ENCODE results near the gene TMEM214.

TMEM214 gene

DNA sequence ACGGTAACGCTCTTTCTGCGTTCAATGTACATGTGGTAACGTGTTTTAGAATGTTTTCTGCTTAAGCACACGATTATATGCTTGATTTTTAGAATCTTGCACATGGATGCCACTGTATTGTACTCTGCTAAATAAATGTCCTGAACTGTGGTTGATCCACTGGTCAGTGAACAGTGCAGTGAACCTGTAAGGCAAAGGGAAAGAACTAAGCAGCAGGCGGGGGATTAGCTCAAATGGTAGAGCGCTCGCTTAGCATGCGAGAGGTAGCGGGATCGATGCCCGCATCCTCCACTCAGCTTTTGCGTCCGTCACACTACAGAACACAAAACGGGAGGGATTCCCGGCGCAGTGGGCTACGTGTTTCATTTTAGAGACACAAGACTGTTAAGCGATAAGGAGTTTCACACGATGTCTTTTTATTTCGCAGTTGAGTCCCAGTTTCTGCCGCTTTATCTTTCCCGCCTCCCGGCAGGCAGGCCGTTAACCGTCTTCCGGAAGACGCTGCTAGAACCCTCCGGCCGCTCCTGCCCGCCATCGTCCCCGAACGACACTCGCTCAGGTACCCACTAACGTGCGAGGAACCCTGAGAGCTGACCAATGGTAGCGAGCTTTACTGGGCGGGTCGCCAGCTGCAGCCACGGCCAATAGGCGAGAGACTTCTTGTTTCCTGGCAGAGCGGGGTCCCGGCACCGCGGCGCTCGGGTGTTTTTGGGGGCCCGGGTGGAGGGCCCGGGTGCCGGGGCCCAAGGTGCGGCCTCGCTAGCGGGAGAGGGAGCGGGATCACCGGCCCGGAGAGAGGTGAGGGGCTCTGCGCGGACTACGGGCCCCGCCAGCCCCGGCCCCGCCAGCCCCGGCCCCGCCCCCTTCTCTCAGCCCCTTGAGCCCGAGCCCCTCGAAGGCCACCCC lies 18.5 kb downstream of the TMEM214 start, which contains the start of gene AGBL5:
Gene AGBL5 (plus strand): TSS at position 673 of the 906 bp plus-strand sequence. CDS start 1,291 bp downstream, outside the sequence.
- H2BK120ac ChIP-seq (ENCODE audit: low read depth, low read length) = no peak within 1 kb of the TSS
- H3K9ac ChIP-seq (ENCODE audit: low read depth, low read length, poor library complexity) = peak within 1 kb of the TSS; percentile 95
- H2BK5ac ChIP-seq (ENCODE audit: low read length) = peak within 1 kb of the TSS; percentile 89
- H4K91ac ChIP-seq (ENCODE audit: low read depth, low read length, poor library complexity) = no peak within 1 kb of the TSS
- H2AK5ac ChIP-seq (ENCODE audit: low read depth, low read length) = peak within 1 kb of the TSS; percentile 67
- peaks cover 6% of the 10 kb centered on the region for H3K79me1 ChIP-seq (ENCODE audit: low read depth, low read length)
- H3K23ac ChIP-seq (ENCODE audit: low read depth, low read length, poor library complexity) = peak within 1 kb of the TSS; percentile 70
- peaks cover 5 to 7% of the 10 kb centered on the region in 2 donors for H3K4me1 ChIP-seq (ENCODE audit: control insufficient read depth in 2 of 2, insufficient read depth in 1 of 2, low read depth in 1 of 2, low read length in 2 of 2)
- no peak within 1 kb of the TSS for H2BK12ac ChIP-seq (ENCODE audit: low read length)
- H3K36me3 ChIP-seq (replicated peaks in 1 of 2; ENCODE audit: control insufficient read depth in 2 of 2, insufficient read depth in 2 of 2, low read length in 2 of 2) = peaks cover 31 to 36% of the 10 kb centered on the region in 2 donors
- peak; percentile 96 for DNase-seq (ENCODE audit: low spot score)
- H3K4ac ChIP-seq (ENCODE audit: low read length) = peak within 1 kb of the TSS; percentile 70
- H3K27me3 ChIP-seq (ENCODE audit: control insufficient read depth in 3 of 3, insufficient read depth in 3 of 3, low read depth in 1 of 3, low read length in 3 of 3) = no peaks in the 10 kb centered on the region
- no peak within 1 kb of the TSS for H4K8ac ChIP-seq (ENCODE audit: low read depth, low read length)
- H3K27ac ChIP-seq (replicated peaks; ENCODE audit: low read length) = peak within 1 kb of the TSS; percentile 86
- peak within 1 kb of the TSS; percentile 97 for H3K18ac ChIP-seq (ENCODE audit: low read length)
- H3K4me2 ChIP-seq (ENCODE audit: insufficient read depth, low read length, poor library complexity, severe bottlenecking) = peak within 1 kb of the TSS; percentile 80
- peak within 1 kb of the TSS; percentile 96 for H2AFZ ChIP-seq (ENCODE audit: low read length)
- H2BK15ac ChIP-seq (ENCODE audit: low read length) = peak within 1 kb of the TSS; percentile 22
- H3K14ac ChIP-seq (ENCODE audit: low read length) = no peak within 1 kb of the TSS
- peak within 1 kb of the TSS; percentile 82 to 95 for H3K4me3 ChIP-seq (ENCODE audit: low read length in 2 of 2)
- WGBS, 2 donors (ENCODE audit: extremely low coverage in 2 of 2, insufficient read length in 2 of 2, insufficient replicate concordance in 1 of 2) = no CpG with 5 or more reads among the region's 67 CpGs
- H3K9me3 ChIP-seq (replicated peaks in 1 of 2; ENCODE audit: control insufficient read depth in 2 of 2, insufficient read depth in 1 of 2, low read depth in 1 of 2, low read length in 2 of 2) = no peaks in the 10 kb centered on the region

DNA sequence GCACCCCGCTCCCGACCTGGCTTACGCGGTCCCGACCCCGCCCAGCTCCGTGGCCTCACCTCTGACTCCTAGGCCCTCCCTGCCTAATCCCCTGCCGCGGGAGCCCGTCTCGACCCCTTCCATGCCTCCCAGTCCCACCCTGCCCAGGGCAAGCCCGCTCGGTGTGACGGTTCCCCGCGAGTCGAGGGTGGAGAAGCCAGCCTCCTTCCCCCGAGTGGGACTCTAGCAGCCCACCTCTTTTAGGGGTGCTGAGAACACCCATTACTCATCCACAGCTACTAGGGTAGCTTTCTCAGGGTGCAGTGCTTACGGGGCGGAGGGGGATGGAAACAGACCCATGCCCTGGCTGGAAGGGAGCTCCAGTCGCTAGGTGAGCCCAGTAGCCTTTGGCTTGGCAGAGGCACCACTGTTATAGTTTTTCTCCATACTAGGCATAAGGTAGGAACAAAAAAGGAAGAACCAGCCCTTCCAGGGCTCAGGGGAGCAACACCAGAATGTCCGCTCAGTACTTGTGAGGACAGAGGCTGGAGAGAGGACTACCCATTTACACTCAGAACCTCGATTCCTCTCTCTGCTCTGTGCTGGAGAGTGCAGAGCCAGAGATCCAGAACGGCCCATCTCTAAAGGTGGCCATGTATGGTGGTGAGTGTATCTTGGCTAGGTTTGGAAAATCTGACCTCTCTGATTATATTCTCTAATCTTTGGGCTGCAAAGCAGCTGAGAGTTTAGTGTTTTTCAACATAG lies 19.3 kb downstream of the TMEM214 start:
- H3K4me3 ChIP-seq (ENCODE audit: low read length in 2 of 2) = peak overlapping the region; percentile 82 to 95
- H3K23ac ChIP-seq (ENCODE audit: low read depth, low read length, poor library complexity) = peak overlapping the region; percentile 70
- H3K4ac ChIP-seq (ENCODE audit: low read length) = peak overlapping the region; percentile 70
- peak overlapping the region; percentile 92 for H2AFZ ChIP-seq (ENCODE audit: low read length)
- H4K91ac ChIP-seq (ENCODE audit: low read depth, low read length, poor library complexity) = no peak overlapping the region
- H2AK5ac ChIP-seq (ENCODE audit: low read depth, low read length) = peak overlapping the region; percentile 67
- DNase-seq (ENCODE audit: low spot score) = no peak
- H2BK5ac ChIP-seq (ENCODE audit: low read length) = peak overlapping the region; percentile 14
- H3K4me2 ChIP-seq (ENCODE audit: insufficient read depth, low read length, poor library complexity, severe bottlenecking) = peak overlapping the region; percentile 80
- no CpG with 5 or more reads among the region's 24 CpGs for WGBS, 2 donors (ENCODE audit: extremely low coverage in 2 of 2, insufficient read length in 2 of 2, insufficient replicate concordance in 1 of 2)
- no peaks in the 10 kb centered on the region for H3K27me3 ChIP-seq (ENCODE audit: control insufficient read depth in 3 of 3, insufficient read depth in 3 of 3, low read depth in 1 of 3, low read length in 3 of 3)
- no peak overlapping the region for H4K8ac ChIP-seq (ENCODE audit: low read depth, low read length)
- H3K9ac ChIP-seq (ENCODE audit: low read depth, low read length, poor library complexity) = peak overlapping the region; percentile 95
- H3K36me3 ChIP-seq (replicated peaks in 1 of 2; ENCODE audit: control insufficient read depth in 2 of 2, insufficient read depth in 2 of 2, low read length in 2 of 2) = peaks cover 35 to 44% of the 10 kb centered on the region in 2 donors
- peaks cover 6% of the 10 kb centered on the region for H3K79me1 ChIP-seq (ENCODE audit: low read depth, low read length)
- no peak overlapping the region for H2BK12ac ChIP-seq (ENCODE audit: low read length)
- peak overlapping the region; percentile 22 for H2BK15ac ChIP-seq (ENCODE audit: low read length)
- peak overlapping the region; percentile 94 for H3K18ac ChIP-seq (ENCODE audit: low read length)
- H3K27ac ChIP-seq (replicated peaks; ENCODE audit: low read length) = no peak overlapping the region
- no peak overlapping the region for H2BK120ac ChIP-seq (ENCODE audit: low read depth, low read length)
- no peaks in the 10 kb centered on the region for H3K9me3 ChIP-seq (replicated peaks in 1 of 2; ENCODE audit: control insufficient read depth in 2 of 2, insufficient read depth in 1 of 2, low read depth in 1 of 2, low read length in 2 of 2)
- H3K4me1 ChIP-seq (ENCODE audit: control insufficient read depth in 2 of 2, insufficient read depth in 1 of 2, low read depth in 1 of 2, low read length in 2 of 2) = peaks cover 5 to 7% of the 10 kb centered on the region in 2 donors
- H3K14ac ChIP-seq (ENCODE audit: low read length) = no peak overlapping the region

DNA sequence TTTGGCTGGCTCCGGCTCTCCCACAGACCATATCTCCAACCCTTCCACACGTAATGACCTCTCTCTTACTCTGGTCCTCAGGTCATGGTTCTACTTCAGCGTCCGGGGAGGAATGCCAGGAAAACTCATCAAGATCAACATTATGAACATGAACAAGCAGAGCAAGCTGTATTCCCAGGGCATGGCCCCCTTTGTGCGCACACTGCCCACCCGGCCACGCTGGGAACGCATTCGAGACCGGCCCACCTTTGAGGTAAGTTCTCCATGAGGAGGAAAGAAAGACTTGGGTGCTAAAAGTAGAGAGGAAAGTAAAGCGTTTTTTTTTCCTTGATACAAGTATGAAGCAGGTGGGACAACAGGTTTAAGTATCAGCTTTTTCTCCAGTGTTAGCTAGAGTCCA lies 20.6 kb downstream of the TMEM214 start:
- H3K4me3 ChIP-seq (ENCODE audit: low read length in 2 of 2) = no peak overlapping the region
- no peak for DNase-seq (ENCODE audit: low spot score)
- H3K27me3 ChIP-seq (ENCODE audit: control insufficient read depth in 3 of 3, insufficient read depth in 3 of 3, low read depth in 1 of 3, low read length in 3 of 3) = no peaks in the 10 kb centered on the region
- H3K4me2 ChIP-seq (ENCODE audit: insufficient read depth, low read length, poor library complexity, severe bottlenecking) = no peak overlapping the region
- WGBS, 2 donors (ENCODE audit: extremely low coverage in 2 of 2, insufficient read length in 2 of 2, insufficient replicate concordance in 1 of 2) = no CpG with 5 or more reads among the region's 11 CpGs
- H3K4me1 ChIP-seq (ENCODE audit: control insufficient read depth in 2 of 2, insufficient read depth in 1 of 2, low read depth in 1 of 2, low read length in 2 of 2) = peaks cover 5 to 7% of the 10 kb centered on the region in 2 donors
- no peak overlapping the region for H4K91ac ChIP-seq (ENCODE audit: low read depth, low read length, poor library complexity)
- peaks cover 6% of the 10 kb centered on the region for H3K79me1 ChIP-seq (ENCODE audit: low read depth, low read length)
- no peaks in the 10 kb centered on the region for H3K9me3 ChIP-seq (replicated peaks in 1 of 2; ENCODE audit: control insufficient read depth in 2 of 2, insufficient read depth in 1 of 2, low read depth in 1 of 2, low read length in 2 of 2)
- H2AK5ac ChIP-seq (ENCODE audit: low read depth, low read length) = no peak overlapping the region
- no peak overlapping the region for H3K27ac ChIP-seq (replicated peaks; ENCODE audit: low read length)
- no peak overlapping the region for H2BK120ac ChIP-seq (ENCODE audit: low read depth, low read length)
- H3K14ac ChIP-seq (ENCODE audit: low read length) = no peak overlapping the region
- H2BK15ac ChIP-seq (ENCODE audit: low read length) = no peak overlapping the region
- no peak overlapping the region for H4K8ac ChIP-seq (ENCODE audit: low read depth, low read length)
- no peak overlapping the region for H3K4ac ChIP-seq (ENCODE audit: low read length)
- H3K36me3 ChIP-seq (replicated peaks in 1 of 2; ENCODE audit: control insufficient read depth in 2 of 2, insufficient read depth in 2 of 2, low read length in 2 of 2) = peaks cover 40 to 55% of the 10 kb centered on the region in 2 donors
- no peak overlapping the region for H3K23ac ChIP-seq (ENCODE audit: low read depth, low read length, poor library complexity)
- H2AFZ ChIP-seq (ENCODE audit: low read length) = no peak overlapping the region
- H2BK12ac ChIP-seq (ENCODE audit: low read length) = no peak overlapping the region
- H3K18ac ChIP-seq (ENCODE audit: low read length) = no peak overlapping the region
- H2BK5ac ChIP-seq (ENCODE audit: low read length) = no peak overlapping the region
- H3K9ac ChIP-seq (ENCODE audit: low read depth, low read length, poor library complexity) = peak overlapping the region; percentile 14

DNA sequence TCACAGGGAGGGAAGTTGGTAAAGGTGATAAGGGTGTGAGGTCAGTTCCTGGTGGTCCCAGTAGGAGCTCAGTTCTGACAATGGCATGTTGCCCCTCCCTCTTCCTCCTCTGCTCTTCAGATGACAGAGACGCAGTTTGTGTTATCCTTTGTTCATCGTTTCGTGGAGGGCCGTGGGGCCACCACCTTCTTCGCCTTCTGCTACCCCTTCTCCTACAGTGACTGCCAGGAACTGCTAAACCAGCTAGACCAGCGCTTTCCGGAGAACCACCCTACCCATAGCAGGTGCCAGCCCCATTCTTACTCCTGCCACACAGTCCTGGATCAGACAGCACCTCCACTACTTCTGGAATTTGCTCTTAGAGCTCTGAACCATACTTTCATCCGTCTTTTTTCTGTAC lies 21.0 kb downstream of the TMEM214 start:
- Histone ChIP-seq H3K4me2 (ENCODE audit: insufficient read depth, low read length, poor library complexity, severe bottlenecking) (no peak overlapping the region), H4K91ac (ENCODE audit: low read depth, low read length, poor library complexity) (no peak overlapping the region), H3K27ac (replicated peaks; ENCODE audit: low read length) (no peak overlapping the region), H2AFZ (ENCODE audit: low read length) (no peak overlapping the region), H3K27me3 (ENCODE audit: control insufficient read depth in 3 of 3, insufficient read depth in 3 of 3, low read depth in 1 of 3, low read length in 3 of 3) (no peaks in the 10 kb centered on the region), H3K4me1 (ENCODE audit: control insufficient read depth in 2 of 2, insufficient read depth in 1 of 2, low read depth in 1 of 2, low read length in 2 of 2) (peaks cover 5 to 7% of the 10 kb centered on the region in 2 donors), H3K4ac (ENCODE audit: low read length) (no peak overlapping the region), H2AK5ac (ENCODE audit: low read depth, low read length) (no peak overlapping the region), H2BK120ac (ENCODE audit: low read depth, low read length) (no peak overlapping the region), H2BK15ac (ENCODE audit: low read length) (no peak overlapping the region), H3K79me1 (ENCODE audit: low read depth, low read length) (peaks cover 6% of the 10 kb centered on the region), H3K36me3 (replicated peaks in 1 of 2; ENCODE audit: control insufficient read depth in 2 of 2, insufficient read depth in 2 of 2, low read length in 2 of 2) (peaks cover 43 to 59% of the 10 kb centered on the region in 2 donors), H3K23ac (ENCODE audit: low read depth, low read length, poor library complexity) (no peak overlapping the region), H4K8ac (ENCODE audit: low read depth, low read length) (no peak overlapping the region), H2BK5ac (ENCODE audit: low read length) (no peak overlapping the region), H3K4me3 (ENCODE audit: low read length in 2 of 2) (no peak overlapping the region), H3K18ac (ENCODE audit: low read length) (no peak overlapping the region), H3K9me3 (replicated peaks in 1 of 2; ENCODE audit: control insufficient read depth in 2 of 2, insufficient read depth in 1 of 2, low read depth in 1 of 2, low read length in 2 of 2) (no peaks in the 10 kb centered on the region), H2BK12ac (ENCODE audit: low read length) (no peak overlapping the region), H3K14ac (ENCODE audit: low read length) (no peak overlapping the region), H3K9ac (ENCODE audit: low read depth, low read length, poor library complexity) (no peak overlapping the region)
- no CpG with 5 or more reads among the region's 8 CpGs for WGBS, 2 donors (ENCODE audit: extremely low coverage in 2 of 2, insufficient read length in 2 of 2, insufficient replicate concordance in 1 of 2)
- DNase-seq (ENCODE audit: low spot score) = no peak

All from neuronal stem cell (in vitro differentiated cells).